MCF 10A (cell line): ENCODE results near the gene FAT2. TPM values are rescaled to one million over a fixed set of nuclear protein-coding genes. Genes with fewer than 3 reads are reported as not detected.
A peak's percentile ranks its signal among the peaks of the same experiment; 100 is the strongest.

ENCODE experiments used
- BruUV-seq: library from RNA; stranded (reverse); fragments of 400-500 nt; replicated peaks from 2 replicates; lab custom pipeline; 2021; lab: Mats Ljungman, UMichigan
- CTCF ChIA-PET: fragments of 300-600 bp; sonication (Branson Sonifier 250); formaldehyde crosslinking; extraction: SDS; loops from one replicate; lab custom pipeline; 2021; ENCODE audit warnings: antibody characterized with exemption, inconsistent platforms; lab: Yijun Ruan, JAX
- POLR2A ChIA-PET: fragments of 300-600, 350-650 bp; sonication (Branson Sonifier 250); formaldehyde crosslinking; extraction: SDS; loops from one replicate; lab custom pipeline; 2020; ENCODE audit warnings: antibody characterized with exemption, inconsistent platforms; lab: Yijun Ruan, JAX
- DNase-seq: peaks from one replicate; pipeline ENCODE4 v3.0.0-alpha.2; 2018; ENCODE audit not compliant: unreplicated experiment
- H3K27ac Mint-ChIP-seq: one replicate; pipeline ENCODE4 v1.8.0; 2022; ENCODE audit warnings: mild to moderate bottlenecking, low read depth, mixed read lengths; ENCODE audit not compliant: unreplicated experiment
- H3K27me3 Mint-ChIP-seq: one replicate; pipeline ENCODE4 v1.8.0; 2022; ENCODE audit warnings: mixed read lengths; ENCODE audit not compliant: insufficient read depth, unreplicated experiment
- H3K36me3 Mint-ChIP-seq: one replicate; pipeline ENCODE4 v1.8.0; 2022; ENCODE audit warnings: mild to moderate bottlenecking, moderate library complexity, mixed read lengths; ENCODE audit not compliant: insufficient read depth, unreplicated experiment
- H3K4me1 Mint-ChIP-seq: one replicate; pipeline ENCODE4 v1.8.0; 2022; ENCODE audit warnings: mixed read lengths; ENCODE audit not compliant: insufficient read depth, unreplicated experiment
- H3K4me3 Mint-ChIP-seq: one replicate; pipeline ENCODE4 v1.8.0; 2022; ENCODE audit warnings: mild to moderate bottlenecking, moderate library complexity, mixed read lengths; ENCODE audit not compliant: unreplicated experiment
- H3K9me3 Mint-ChIP-seq: one replicate; pipeline ENCODE4 v1.8.0; 2022; ENCODE audit warnings: mixed read lengths; ENCODE audit not compliant: unreplicated experiment
- CTCF ChIP-seq: fragments of 200-600 bp; IDR thresholded peaks from one replicate; pipeline ENCODE4 v1.8.0; 2022; ENCODE audit warnings: antibody characterized with exemption, mild to moderate bottlenecking; ENCODE audit not compliant: unreplicated experiment
- intact Hi-C: fragments of 100-400 bp; cut with micrococcal nuclease; formaldehyde crosslinking; loops from 2 replicates; pipeline ENCODE4 v1.14.1; 2022
- total RNA-seq: library from RNA; stranded (reverse); gene quantifications from 2 replicates; pipeline ENCODE4 v1.2.3, GENCODE V29; 2022

FAT2 gene
- total RNA-seq, 1 experiment from 2014 or later = 9.9 TPM

- POLR2A ChIA-PET = interaction anchor here (0.9 to 25.1 kb wide), 8 partner anchors 5 to 52 kb away, joined by 3 to 535 read pairs (median 5); partner anchors contain the start of gene FAT2
- Mint-ChIP-seq H3K27ac (no peak overlapping the region), H3K36me3 (no peaks in the 10 kb centered on the region), H3K9me3 (no peaks in the 10 kb centered on the region), H3K4me1 (peaks cover 62% of the 10 kb centered on the region), H3K27me3 (no peaks in the 10 kb centered on the region), H3K4me3 (no peak overlapping the region)
- no peak for DNase-seq
- CTCF ChIA-PET = interaction anchor here (0.8 to 18.4 kb wide), 8 partner anchors 9 to 53 kb away, joined by 4 to 174 read pairs (median 5); no protein-coding TSS in a partner anchor
- BruUV-seq = no TSS peak
- intact Hi-C loops = no loop called here
- TF ChIP-seq CTCF = no peak
Measured at GRCh38 chr5:151624476-151624875, 33.3 kb upstream of the FAT2 start.

GRCh38 chr5:151622367-151623088, 31.4 kb upstream of the FAT2 start:
- Mint-ChIP-seq H3K9me3 (no peaks in the 10 kb centered on the region), H3K27me3 (no peaks in the 10 kb centered on the region), H3K4me3 (no peak overlapping the region), H3K36me3 (no peaks in the 10 kb centered on the region), H3K27ac (no peak overlapping the region), H3K4me1 (peaks cover 62% of the 10 kb centered on the region)
- ChIA-PET CTCF (interaction anchor here (0.8 to 18.4 kb wide), 10 partner anchors 8 to 171 kb away, joined by 3 to 174 read pairs (median 4); no protein-coding TSS in a partner anchor), POLR2A (interaction anchor here (1.0 to 25.1 kb wide), 9 partner anchors 3 to 54 kb away, joined by 3 to 535 read pairs (median 8); partner anchors contain the start of gene FAT2)
- no TSS peak for BruUV-seq
- intact Hi-C loops = no loop called here
- TF ChIP-seq CTCF = no peak
- peak; percentile 82 for DNase-seq

GRCh38 chr5:151620461-151620840, 29.3 kb upstream of the FAT2 start:
- ChIA-PET POLR2A (interaction anchor here (1.1 to 25.1 kb wide), 12 partner anchors 1 to 368 kb away, joined by 3 to 535 read pairs (median 40); partner anchors contain the start of genes FAT2, G3BP1, GM2A and SLC36A1), CTCF (interaction anchor here (1.2 to 18.4 kb wide), 5 partner anchors 7 to 49 kb away, joined by 4 to 174 read pairs (median 69); no protein-coding TSS in a partner anchor)
- Mint-ChIP-seq H3K27ac (peak overlapping the region; percentile 28), H3K4me3 (no peak overlapping the region), H3K9me3 (no peaks in the 10 kb centered on the region), H3K4me1 (peaks cover 76% of the 10 kb centered on the region), H3K36me3 (no peaks in the 10 kb centered on the region), H3K27me3 (no peaks in the 10 kb centered on the region)
- BruUV-seq = no TSS peak
- TF ChIP-seq CTCF = no peak
- intact Hi-C loops = no loop called here
- peak; percentile 64 for DNase-seq

- Mint-ChIP-seq H3K27ac (peak overlapping the region; percentile 28), H3K9me3 (no peaks in the 10 kb centered on the region), H3K36me3 (no peaks in the 10 kb centered on the region), H3K4me1 (peaks cover 81% of the 10 kb centered on the region), H3K27me3 (no peaks in the 10 kb centered on the region), H3K4me3 (no peak overlapping the region)
- peak; percentile 99 for DNase-seq
- POLR2A ChIA-PET = interaction anchor here (1.0 to 25.1 kb wide), 16 partner anchors 1 to 367 kb away, joined by 3 to 535 read pairs (median 10); partner anchors contain the start of genes FAT2, G3BP1, GM2A and SLC36A1
- TF ChIP-seq CTCF = no peak
- CTCF ChIA-PET = interaction anchor here (0.6 to 18.4 kb wide), 17 partner anchors 8 to 153 kb away, joined by 3 to 174 read pairs (median 4); no protein-coding TSS in a partner anchor
- BruUV-seq = no TSS peak
- intact Hi-C loops = loop anchor here (5.0 kb wide), 1 partner anchor 48 kb away; no protein-coding TSS in a partner anchor
Measured at GRCh38 chr5:151619812-151620460, 28.8 kb upstream of the FAT2 start.
